Endothelial cell of umbilical vein (primary cell): ENCODE data around the gene INPP5K. TPM values are rescaled to one million over a fixed set of nuclear protein-coding genes. Genes with fewer than 3 reads are reported as not detected.
A peak's percentile ranks its signal among the peaks of the same experiment; 100 is the strongest.

ENCODE experiments used
- BruUV-seq: library from RNA; stranded (reverse); fragments of 400-500 nt; replicated peaks from 2 replicates; lab custom pipeline; 2021; lab: Mats Ljungman, UMichigan
- CTCF ChIA-PET: fragments of 300-600, 350-600 bp; sonication (Branson Sonifier 250); formaldehyde crosslinking; loops from one replicate; lab custom pipeline; 2021; ENCODE audit warnings: antibody characterized with exemption, inconsistent platforms; lab: Charles Lee
- POLR2A ChIA-PET: fragments of 300-600, 350-600 bp; sonication (Branson Sonifier 250); formaldehyde crosslinking; loops from one replicate; lab custom pipeline; 2021; ENCODE audit warnings: antibody characterized with exemption, inconsistent platforms; lab: Charles Lee
- DNase-seq: peaks from one replicate; pipeline ENCODE4 v3.0.0-alpha.2; 2011; ENCODE audit warnings: low read depth, low spot score
- FAIRE-seq: peaks from 2 replicates; lab custom pipeline; 2011; peaks lifted over from hg19 to GRCh38; lab: Jason Lieb, UNC
- H2AFZ ChIP-seq: 2 replicates; pipeline ENCODE4 v1.6.0; 2012; ENCODE audit warnings: low read depth, low read length, control low read depth, inconsistent platforms
- H3K27ac ChIP-seq: 2 replicates; pipeline ENCODE4 v1.5.1; 2011; ENCODE audit warnings: low read depth, mild to moderate bottlenecking, control low read depth, low read length, moderate library complexity; ENCODE audit not compliant: insufficient read depth
- H3K27me3 ChIP-seq, 2 experiments: 2 replicates each; pipeline versions ENCODE4 v1.6.0 to v1.6.1; 2011; ENCODE audit warnings: low read length in 2 of 2, mixed read lengths in 1 of 2; ENCODE audit not compliant: control insufficient read depth in 2 of 2, insufficient read depth in 2 of 2
- H3K36me3 ChIP-seq, 2 experiments: 2 replicates in 1 of 2; 3 replicates in 1 of 2; pipeline ENCODE4 v1.5.1; 2011; ENCODE audit warnings: low read length in 2 of 2, mild to moderate bottlenecking in 1 of 2, moderate library complexity in 1 of 2; ENCODE audit not compliant: control insufficient read depth in 2 of 2, insufficient read depth in 2 of 2; ENCODE audit errors: extremely low read depth in 1 of 2
- H3K4me1 ChIP-seq: 3 replicates; pipeline ENCODE4 v1.5.1; 2011; ENCODE audit warnings: mild to moderate bottlenecking, low read length; ENCODE audit not compliant: control insufficient read depth, insufficient read depth; ENCODE audit errors: extremely low read depth
- H3K4me2 ChIP-seq: 2 replicates; pipeline ENCODE4 v1.6.1; 2011; ENCODE audit warnings: low read length, control low read depth, mixed read lengths; ENCODE audit not compliant: insufficient read depth
- H3K4me3 ChIP-seq, 3 experiments: fragments of 200-600 bp in 1 of 3; sonication (generic), shearing (Covaris generic) in 1 of 3; replicated peaks in 1 of 3; 2 replicates each; pipeline ENCODE4 v1.5.1; 2011 to 2016; ENCODE audit warnings: control low read depth in 3 of 3, low read length in 3 of 3, mild to moderate bottlenecking in 2 of 3, inconsistent platforms in 1 of 3, low read depth in 1 of 3, moderate library complexity in 1 of 3; ENCODE audit not compliant: insufficient read depth in 1 of 3
- H3K79me2 ChIP-seq: 2 replicates; pipeline ENCODE4 v1.6.0; 2012; ENCODE audit warnings: low read length, inconsistent platforms; ENCODE audit not compliant: control insufficient read depth, insufficient read depth
- H3K9ac ChIP-seq: replicated peaks from 2 replicates; pipeline ENCODE3; 2011; ENCODE audit warnings: low read length, control low read depth; ENCODE audit not compliant: insufficient read depth; ENCODE audit errors: extremely low read depth
- H3K9me1 ChIP-seq: replicated peaks from 3 replicates; pipeline ENCODE4 v1.6.0; 2011; ENCODE audit warnings: mild to moderate bottlenecking, low read length; ENCODE audit not compliant: control insufficient read depth, insufficient read depth; ENCODE audit errors: extremely low read depth
- H3K9me3 ChIP-seq: replicated peaks from 2 replicates; pipeline ENCODE4 v1.5.1; 2012; ENCODE audit warnings: low read length, inconsistent platforms; ENCODE audit not compliant: control insufficient read depth, insufficient read depth
- H4K20me1 ChIP-seq: replicated peaks from 2 replicates; pipeline ENCODE3; 2011; ENCODE audit warnings: mild to moderate bottlenecking, low read length; ENCODE audit not compliant: control insufficient read depth, insufficient read depth; ENCODE audit errors: extremely low read depth
- FOS ChIP-seq: IDR thresholded peaks from 2 replicates; pipeline ENCODE4 v1.6.1; 2011; ENCODE audit warnings: mild to moderate bottlenecking, low read length, moderate library complexity, borderline replicate concordance; ENCODE audit not compliant: insufficient read depth
- GATA2 ChIP-seq: IDR thresholded peaks from 2 replicates; pipeline ENCODE4 v1.7.0; 2011; ENCODE audit warnings: low read depth, mild to moderate bottlenecking, moderate library complexity, mixed read lengths, low read length; ENCODE audit not compliant: insufficient read length, insufficient read depth
- POLR2A ChIP-seq: IDR thresholded peaks from 2 replicates; pipeline ENCODE4 v1.6.1; 2012; ENCODE audit warnings: low read depth, mild to moderate bottlenecking, control low read depth, low read length
- dilution Hi-C: fragments of 300-500 bp; cut with MboI; formaldehyde crosslinking; loops from one replicate; pipeline ENCODE4 v1.15.0; 2019; ENCODE audit warnings: low sequenced_read_pairs; ENCODE audit not compliant: extremely low pct_ligation_motif_present
- intact Hi-C: fragments of 100-400 bp; cut with micrococcal nuclease; formaldehyde crosslinking; loops from one replicate; pipeline ENCODE4 v1.10.0; 2022
- polyA plus RNA-seq, 4 experiments: library from polyadenylated mRNA; depleted of rRNA in 3 of 4; stranded (reverse) in 3 of 4; unstranded in 1 of 4; fragments of >200 nt; gene quantifications; 2 replicates each; pipeline versions ENCODE4 v1.2.1 to v1.2.3, GENCODE V29; 2011 to 2012; ENCODE audit warnings: missing spikeins in 1 of 4
- total RNA-seq: library from RNA; stranded (reverse); gene quantifications from 2 replicates; pipeline ENCODE4 v1.2.3, GENCODE V29; 2021
- TF ChIP-seq, protein P1 (sequence below): IDR thresholded peaks from 2 replicates; pipeline ENCODE4 v1.6.1; 2011; ENCODE audit not compliant: insufficient read depth, insufficient read length
- TF ChIP-seq, protein P2 (sequence below), 2 donors: IDR thresholded peaks; 1 replicate in 1 of 2; 2 replicates in 1 of 2; pipeline ENCODE4 v1.5.1; 2011; ENCODE audit warnings: low read length in 2 of 2, mild to moderate bottlenecking in 2 of 2, moderate library complexity in 2 of 2, control low read depth in 1 of 2, inconsistent platforms in 1 of 2, low read depth in 1 of 2; ENCODE audit not compliant: insufficient read depth in 1 of 2; ENCODE audit errors: extremely low read depth in 1 of 2

Gene INPP5K
- total and polyA plus RNA-seq, 2 donors (not counting 3 experiments of a cell fraction or from before 2014, with no cell fraction given) = 44.2 to 54.1 TPM

DNA sequence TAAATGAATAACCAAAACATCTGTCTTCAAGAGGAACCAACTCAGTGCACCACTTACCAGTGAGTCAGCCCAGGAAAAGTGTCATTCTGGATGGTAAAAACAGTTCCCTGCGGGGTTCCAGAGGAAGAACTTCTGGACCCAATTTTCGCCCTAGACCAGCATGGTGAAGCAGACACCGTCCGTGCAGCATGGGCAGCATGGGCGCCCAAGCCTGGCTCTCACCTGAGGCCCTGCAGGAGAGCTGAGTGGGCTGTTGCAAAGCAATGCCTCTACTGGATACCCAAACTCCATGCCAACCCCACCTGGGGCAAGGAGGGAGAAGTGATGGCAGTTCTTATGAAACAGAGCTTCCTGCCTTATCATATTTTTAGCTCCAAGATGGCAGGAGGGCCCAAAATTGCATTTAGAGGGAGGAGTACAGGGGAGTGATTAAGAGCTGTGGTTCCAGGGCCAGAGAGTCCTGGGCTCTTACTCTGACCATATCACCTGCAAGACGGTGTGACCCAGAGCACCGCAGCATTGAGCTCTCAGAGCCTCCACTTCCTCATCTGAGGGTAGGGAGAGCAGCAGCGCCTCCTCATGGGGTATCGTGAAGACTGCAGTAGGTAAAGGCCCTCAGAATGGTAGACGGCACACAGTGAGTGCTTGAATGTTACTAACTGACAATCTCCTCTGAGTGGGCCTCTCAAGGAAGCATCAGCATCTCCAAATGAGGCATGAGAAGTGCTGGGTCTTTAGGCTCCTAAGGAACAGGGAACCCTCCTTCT, 16.6 kb upstream of the INPP5K start:
- Histone ChIP-seq H4K20me1 (no peaks in the 10 kb centered on the region), H3K4me1 (no peaks in the 10 kb centered on the region), H3K9ac (no peak overlapping the region), H3K27ac (no peak overlapping the region), H2AFZ (no peak overlapping the region), H3K79me2 (no peaks in the 10 kb centered on the region), H3K4me3 (no peak overlapping the region), H3K4me2 (no peak overlapping the region), H3K9me3 (no peaks in the 10 kb centered on the region), H3K27me3 (no peaks in the 10 kb centered on the region), H3K36me3 (peaks cover 8 to 48% of the 10 kb centered on the region in 2 experiments), H3K9me1 (no peaks in the 10 kb centered on the region)
- FAIRE-seq (no peak), DNase-seq (no peak)
- no TSS peak for BruUV-seq
- POLR2A ChIA-PET = interaction anchor here (0.6 kb wide), 1 partner anchor 16 kb away, joined by 14 read pairs; the partner anchor contains the start of gene INPP5K
- intact Hi-C loops = loop anchor here (5.0 kb wide), 1 partner anchor 256 kb away; the partner anchor contains the start of gene TRARG1
- TF ChIP-seq, protein P1, sequence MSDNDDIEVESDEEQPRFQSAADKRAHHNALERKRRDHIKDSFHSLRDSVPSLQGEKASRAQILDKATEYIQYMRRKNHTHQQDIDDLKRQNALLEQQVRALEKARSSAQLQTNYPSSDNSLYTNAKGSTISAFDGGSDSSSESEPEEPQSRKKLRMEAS = no peak
- TF ChIP-seq, protein P2, sequence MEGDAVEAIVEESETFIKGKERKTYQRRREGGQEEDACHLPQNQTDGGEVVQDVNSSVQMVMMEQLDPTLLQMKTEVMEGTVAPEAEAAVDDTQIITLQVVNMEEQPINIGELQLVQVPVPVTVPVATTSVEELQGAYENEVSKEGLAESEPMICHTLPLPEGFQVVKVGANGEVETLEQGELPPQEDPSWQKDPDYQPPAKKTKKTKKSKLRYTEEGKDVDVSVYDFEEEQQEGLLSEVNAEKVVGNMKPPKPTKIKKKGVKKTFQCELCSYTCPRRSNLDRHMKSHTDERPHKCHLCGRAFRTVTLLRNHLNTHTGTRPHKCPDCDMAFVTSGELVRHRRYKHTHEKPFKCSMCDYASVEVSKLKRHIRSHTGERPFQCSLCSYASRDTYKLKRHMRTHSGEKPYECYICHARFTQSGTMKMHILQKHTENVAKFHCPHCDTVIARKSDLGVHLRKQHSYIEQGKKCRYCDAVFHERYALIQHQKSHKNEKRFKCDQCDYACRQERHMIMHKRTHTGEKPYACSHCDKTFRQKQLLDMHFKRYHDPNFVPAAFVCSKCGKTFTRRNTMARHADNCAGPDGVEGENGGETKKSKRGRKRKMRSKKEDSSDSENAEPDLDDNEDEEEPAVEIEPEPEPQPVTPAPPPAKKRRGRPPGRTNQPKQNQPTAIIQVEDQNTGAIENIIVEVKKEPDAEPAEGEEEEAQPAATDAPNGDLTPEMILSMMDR (IDR thresholded peaks at IDR 0.05; ENCODE audit: extremely low read depth in 1 of 2, insufficient read depth in 1 of 2, low read depth in 1 of 2, low read length in 2 of 2) = peak; percentile 32 to 49
- CTCF ChIA-PET = interaction anchor here (0.7 to 1.9 kb wide), 11 partner anchors 12 to 275 kb away, joined by 3 to 15 read pairs (median 4); partner anchors contain the start of genes INPP5K and MYO1C
- dilution Hi-C loops = no loop called here

DNA sequence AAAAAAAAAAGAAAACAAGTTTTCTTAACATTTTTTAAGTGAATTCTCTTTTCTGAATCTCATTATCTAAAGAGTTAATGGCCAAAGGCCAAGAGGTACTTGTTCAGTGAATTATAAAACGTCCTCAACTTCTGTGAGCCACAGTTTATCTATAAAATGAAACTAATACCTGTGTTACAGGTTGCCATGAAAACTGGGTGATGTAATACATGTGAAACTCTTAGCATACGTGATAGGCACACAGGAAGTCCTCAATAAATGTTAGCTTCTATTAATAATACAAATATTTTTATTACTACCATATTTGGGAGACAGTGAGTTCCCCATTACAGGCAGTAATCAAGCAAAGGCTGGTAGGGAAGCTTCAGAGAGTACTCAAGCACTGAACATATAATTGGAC, 13.5 kb upstream of the INPP5K start:
- Histone ChIP-seq H3K27me3 (no peaks in the 10 kb centered on the region), H3K4me3 (no peak overlapping the region), H3K36me3 (peaks cover 10 to 42% of the 10 kb centered on the region in 2 experiments), H3K9me1 (no peaks in the 10 kb centered on the region), H3K9me3 (no peaks in the 10 kb centered on the region), H3K79me2 (no peaks in the 10 kb centered on the region), H3K9ac (no peak overlapping the region), H4K20me1 (no peaks in the 10 kb centered on the region), H3K4me2 (no peak overlapping the region), H3K4me1 (no peaks in the 10 kb centered on the region), H3K27ac (no peak overlapping the region), H2AFZ (no peak overlapping the region)
- FAIRE-seq = no peak
- dilution Hi-C loops = no loop called here
- BruUV-seq = no TSS peak
- CTCF ChIA-PET = no interaction called here
- intact Hi-C loops = loop anchor here (5.0 kb wide), 1 partner anchor 253 kb away; the partner anchor contains the start of gene TRARG1
- TF ChIP-seq GATA2 (no peak), FOS (no peak), POLR2A (no peak)
- TF ChIP-seq, protein P1 = no peak
- TF ChIP-seq, protein P2 (IDR thresholded peaks at IDR 0.05; ENCODE audit: extremely low read depth in 1 of 2, insufficient read depth in 1 of 2, low read depth in 1 of 2, low read length in 2 of 2) = no peak
- POLR2A ChIA-PET = no interaction called here
- no peak for DNase-seq
